Kidney (tissue), 14 donors: ENCODE data around the gene STAC2. TPM values are rescaled to one million over a fixed set of nuclear protein-coding genes. Genes with fewer than 3 reads are reported as not detected.

Source experiments
- DNase-seq, 5 donors: peaks; one replicate each; pipeline ENCODE4 v3.0.0-alpha.2; 2013 to 2020
- FAIRE-seq: peaks from 2 replicates; lab custom pipeline; 2012; peaks lifted over from hg19 to GRCh38; lab: Jason Lieb, UNC
- H3K27ac ChIP-seq, 2 donors: one replicate each; pipeline ENCODE4 v1.7.0; 2013; ENCODE audit warnings: low read depth in 2 of 2, low read length in 2 of 2, inconsistent platforms in 1 of 2
- H3K27me3 ChIP-seq: one replicate; pipeline ENCODE4 v1.7.1; 2013; ENCODE audit warnings: low read length, inconsistent platforms; ENCODE audit not compliant: control insufficient read depth, insufficient read depth
- H3K36me3 ChIP-seq, 3 donors: one replicate each; pipeline versions ENCODE4 v1.7.0 to v1.7.1; 2013; ENCODE audit warnings: low read length in 3 of 3, control low read depth in 1 of 3, inconsistent platforms in 1 of 3; ENCODE audit not compliant: insufficient read depth in 3 of 3, control insufficient read depth in 2 of 3
- H3K4me1 ChIP-seq, 3 donors: one replicate each; pipeline versions ENCODE4 v1.7.0 to v1.7.1; 2013; ENCODE audit warnings: low read length in 3 of 3, inconsistent platforms in 1 of 3, low read depth in 1 of 3; ENCODE audit not compliant: control insufficient read depth in 2 of 3, insufficient read depth in 2 of 3
- H3K4me3 ChIP-seq, 3 donors: one replicate each; pipeline versions ENCODE4 v1.7.0 to v1.8.1; 2013; ENCODE audit warnings: low read length in 3 of 3, control low read depth in 1 of 3, inconsistent platforms in 1 of 3
- H3K9ac ChIP-seq, 3 donors: one replicate each; pipeline versions ENCODE4 v1.7.0 to v1.7.1; 2013; ENCODE audit warnings: low read length in 3 of 3, control low read depth in 1 of 3, inconsistent platforms in 1 of 3
- H3K9me3 ChIP-seq, 3 donors: one replicate each; pipeline versions ENCODE4 v1.7.0 to v1.7.1; 2013; ENCODE audit warnings: low read length in 3 of 3, control low read depth in 1 of 3, inconsistent platforms in 1 of 3; ENCODE audit not compliant: control insufficient read depth in 2 of 3, insufficient read depth in 1 of 3
- CTCF ChIP-seq: IDR thresholded peaks from 3 replicates; pipeline ENCODE4 v1.5.1; 2012; ENCODE audit warnings: mild to moderate bottlenecking, moderate library complexity, borderline replicate concordance; ENCODE audit not compliant: insufficient read depth; ENCODE audit errors: extremely low read depth
- intact Hi-C: fragments of 100-400 bp; cut with DNase I; formaldehyde crosslinking; loops from one replicate; pipeline ENCODE4 v1.11.1; 2022
- polyA plus RNA-seq: library from polyadenylated mRNA; stranded (reverse); fragments of 350-450 nt; fragmentation: Illumina TruSeq; extraction: RNeasy Lipid Tissue Mini Kit (QIAGEN cat#74804); gene quantifications from one replicate; pipeline ENCODE4 v1.2.3, GENCODE V29; 2014; ENCODE audit warnings: low read depth, low replicate concordance; ENCODE audit not compliant: insufficient read depth
- total RNA-seq: library from RNA; stranded (reverse); fragmentation: NEBNext Ultra II Directional; extraction: Animal tissue kit (Norgen Biotek cat#: 25700); gene quantifications from one replicate; pipeline ENCODE4 v1.2.1, GENCODE V29; 2021
- donor health status: control.
- donor health status: control.
- donor health status: control.
- donor health status: control.
- donor health status: control.
- donor health status: DM: yes; HTN: yes; CAD: no.
- donor health status: Normal renal cell carcinoma (clear cell type).

The STAC2 gene
- total and polyA plus RNA-seq, 2 donors from 2014 or later, result 15.3 to 18.9 TPM

GRCh38 chr17:39229274-39229913 is 3.6 kb upstream of the STAC2 start:
- Histone ChIP-seq H3K27me3 (peaks cover 4% of the 10 kb centered on the region), H3K27ac (no peak overlapping the region), H3K4me3 (no peak overlapping the region), H3K4me1 (peaks cover 0 to 8% (median 3%) of the 10 kb centered on the region in 3 donors), H3K36me3 (no peaks in the 10 kb centered on the region), H3K9ac (no peak overlapping the region), H3K9me3 (no peaks in the 10 kb centered on the region)
- peak in 2 of 5 donors; percentile 8 to 53 for DNase-seq
- intact Hi-C loops, result no loop called here
- no peak for FAIRE-seq
- no peak for TF ChIP-seq CTCF

- no peak overlapping the region for H3K9ac ChIP-seq
- peaks cover 0 to 8% (median 3%) of the 10 kb centered on the region in 3 donors for H3K4me1 ChIP-seq
- no peak overlapping the region for H3K4me3 ChIP-seq
- DNase-seq (peak in 1 of 5 donors; percentile 43), FAIRE-seq (no peak)
- no peaks in the 10 kb centered on the region for H3K9me3 ChIP-seq
- H3K27me3 ChIP-seq, result peaks cover 4% of the 10 kb centered on the region
- no peaks in the 10 kb centered on the region for H3K36me3 ChIP-seq
- intact Hi-C loops, result no loop called here
- no peak for TF ChIP-seq CTCF
- no peak overlapping the region for H3K27ac ChIP-seq
These were observed 1.7 kb upstream of the STAC2 start for GRCh38 chr17:39227364-39227919.

GRCh38 chr17:39225959-39226683 is 376 bp upstream of the STAC2 start:
- DNase-seq, result peak; percentile 95 to 97 (median 96)
- H3K4me3 ChIP-seq, result peak overlapping the region in 2 of 3 donors; percentile 43 to 51
- intact Hi-C loops, result no loop called here
- H3K36me3 ChIP-seq, result no peaks in the 10 kb centered on the region
- no peak overlapping the region for H3K9ac ChIP-seq
- peaks cover 4% of the 10 kb centered on the region for H3K27me3 ChIP-seq
- H3K4me1 ChIP-seq, result peaks cover 0 to 3% (median 0%) of the 10 kb centered on the region in 3 donors
- no peaks in the 10 kb centered on the region for H3K9me3 ChIP-seq
- no peak for TF ChIP-seq CTCF
- H3K27ac ChIP-seq, result no peak overlapping the region
- no peak for FAIRE-seq
